CD14-positive monocyte (primary cell): ENCODE data around the gene SNX33. TPM values are rescaled to one million over a fixed set of nuclear protein-coding genes. Genes with fewer than 3 reads are reported as not detected.
"Not testable (repeated sequence)": the region's sequence is repeated elsewhere in the genome, so short reads cannot be mapped to it uniquely, and the experiment has no call there.

ENCODE experiments used
- DNase-seq, 3 donors: peaks; one replicate each; pipeline ENCODE4 v3.0.0-alpha.2; 2011 to 2022
- H2AFZ ChIP-seq: 2 replicates; pipeline ENCODE4 v1.6.0; 2012; ENCODE audit warnings: mild to moderate bottlenecking, low read depth, low read length, inconsistent platforms; ENCODE audit not compliant: insufficient read depth, poor library complexity, severe bottlenecking
- H3K27ac ChIP-seq, 2 donors: 1 replicate in 1 of 2; 2 replicates in 1 of 2; pipeline ENCODE4 v1.5.1; 2012 to 2013; ENCODE audit warnings: low read length in 2 of 2, control low read depth in 1 of 2, inconsistent platforms in 1 of 2, low read depth in 1 of 2, mild to moderate bottlenecking in 1 of 2
- H3K27me3 ChIP-seq, 2 donors: one replicate each; pipeline versions ENCODE4 v1.6.0 to v1.6.1; 2011 to 2013; ENCODE audit warnings: low read length in 2 of 2; ENCODE audit not compliant: control insufficient read depth in 2 of 2, insufficient read depth in 2 of 2
- H3K36me3 ChIP-seq, 2 donors: replicated peaks in 1 of 2; 1 replicate in 1 of 2; 2 replicates in 1 of 2; pipeline versions ENCODE4 v1.5.1 to v1.6.1; 2012 to 2013; ENCODE audit warnings: low read length in 2 of 2, control low read depth in 1 of 2, inconsistent platforms in 1 of 2, mild to moderate bottlenecking in 1 of 2; ENCODE audit not compliant: insufficient read depth in 2 of 2, control insufficient read depth in 1 of 2
- H3K4me1 ChIP-seq, 2 donors: 1 replicate in 1 of 2; 2 replicates in 1 of 2; pipeline versions ENCODE4 v1.5.1 to v1.6.1; 2012 to 2013; ENCODE audit warnings: low read length in 2 of 2, control low read depth in 1 of 2, inconsistent platforms in 1 of 2, mild to moderate bottlenecking in 1 of 2, moderate library complexity in 1 of 2; ENCODE audit not compliant: insufficient read depth in 2 of 2, control insufficient read depth in 1 of 2
- H3K4me2 ChIP-seq: replicated peaks from 2 replicates; pipeline ENCODE3; 2012; ENCODE audit warnings: low read length, moderate library complexity, mild to moderate bottlenecking; ENCODE audit not compliant: poor library complexity, severe bottlenecking; ENCODE audit errors: extremely low read depth
- H3K4me3 ChIP-seq, 3 experiments: fragments of 200-600 bp in 1 of 3; sonication (generic) in 1 of 3; replicated peaks in 1 of 3; 1 replicate in 2 of 3; 2 replicates in 1 of 3; pipeline ENCODE4 v1.5.1; 2011 to 2013; ENCODE audit warnings: low read length in 3 of 3, mild to moderate bottlenecking in 3 of 3, control low read depth in 2 of 3, low read depth in 2 of 3, inconsistent platforms in 1 of 3, moderate library complexity in 1 of 3
- H3K79me2 ChIP-seq: 2 replicates; pipeline ENCODE4 v1.6.0; 2012; ENCODE audit warnings: mild to moderate bottlenecking, control low read depth, inconsistent platforms, low read length, moderate library complexity; ENCODE audit not compliant: insufficient read depth
- H3K9ac ChIP-seq: 2 replicates; pipeline ENCODE4 v1.6.0; 2017; ENCODE audit warnings: low read length, mild to moderate bottlenecking; ENCODE audit not compliant: insufficient read depth, poor library complexity, severe bottlenecking
- H3K9me3 ChIP-seq, 2 donors: replicated peaks in 1 of 2; 1 replicate in 1 of 2; 2 replicates in 1 of 2; pipeline versions ENCODE4 v1.5.1 to v1.6.1; 2012 to 2013; ENCODE audit warnings: low read length in 2 of 2, control low read depth in 1 of 2; ENCODE audit not compliant: control insufficient read depth in 1 of 2, insufficient read depth in 1 of 2
- H4K20me1 ChIP-seq: 2 replicates; pipeline ENCODE4 v1.6.0; 2012; ENCODE audit warnings: mild to moderate bottlenecking, low read length, control low read depth, moderate library complexity; ENCODE audit not compliant: insufficient read depth
- H3K27ac Mint-ChIP-seq, 7 donors: one replicate each; pipeline ENCODE4 v1.8.0; 2020; ENCODE audit warnings: mild to moderate bottlenecking in 7 of 7, mixed read lengths in 7 of 7, moderate library complexity in 6 of 7, inconsistent platforms in 2 of 7
- H3K27me3 Mint-ChIP-seq, 3 donors: one replicate each; pipeline ENCODE4 v1.8.0; 2021 to 2022; ENCODE audit warnings: low read depth in 3 of 3, mild to moderate bottlenecking in 3 of 3, mixed read lengths in 3 of 3, moderate library complexity in 3 of 3, inconsistent platforms in 1 of 3
- H3K36me3 Mint-ChIP-seq, 2 donors: one replicate each; pipeline ENCODE4 v1.8.0; 2020; ENCODE audit warnings: mixed read lengths in 2 of 2, inconsistent platforms in 1 of 2, mild to moderate bottlenecking in 1 of 2
- H3K4me1 Mint-ChIP-seq: one replicate; pipeline ENCODE4 v1.8.0; 2020; ENCODE audit warnings: mild to moderate bottlenecking, mixed read lengths
- H3K4me3 Mint-ChIP-seq, 2 donors: one replicate each; pipeline ENCODE4 v1.8.0; 2020; ENCODE audit warnings: mild to moderate bottlenecking in 2 of 2, mixed read lengths in 2 of 2, moderate library complexity in 1 of 2
- H3K9me3 Mint-ChIP-seq, 7 donors: one replicate each; pipeline ENCODE4 v1.8.0; 2020 to 2022; ENCODE audit warnings: mixed read lengths in 7 of 7, mild to moderate bottlenecking in 6 of 7, moderate library complexity in 6 of 7, inconsistent platforms in 2 of 7
- WGBS: methylation state at CpG from one replicate; pipeline ENCODE4 v1.1.5; 2013; ENCODE audit warnings: missing lambda C conversion rate; ENCODE audit not compliant: insufficient coverage; 5-methylcytosine and 5-hydroxymethylcytosine counted together
- intact Hi-C, 2 donors: fragments of 100-400 bp; cut with micrococcal nuclease; formaldehyde crosslinking; loops; one replicate each; pipeline versions ENCODE4 v1.15.0 to v1.15.1; 2023
- polyA plus RNA-seq, 3 donors: library from polyadenylated mRNA; depleted of rRNA in 1 of 3; unstranded in 2 of 3; stranded (reverse) in 1 of 3; fragments of 300-500 nt in 2 of 3; fragments of >200 nt in 1 of 3; fragmentation: Illumina TruSeq in 2 of 3; gene quantifications; 1 replicate in 2 of 3; 2 replicates in 1 of 3; pipeline ENCODE4 v1.2.3, GENCODE V29; 2012 to 2021

The SNX33 gene
- polyA plus RNA-seq, 3 donors, result 2.4 to 4.8 (median 2.4) TPM

DNA sequence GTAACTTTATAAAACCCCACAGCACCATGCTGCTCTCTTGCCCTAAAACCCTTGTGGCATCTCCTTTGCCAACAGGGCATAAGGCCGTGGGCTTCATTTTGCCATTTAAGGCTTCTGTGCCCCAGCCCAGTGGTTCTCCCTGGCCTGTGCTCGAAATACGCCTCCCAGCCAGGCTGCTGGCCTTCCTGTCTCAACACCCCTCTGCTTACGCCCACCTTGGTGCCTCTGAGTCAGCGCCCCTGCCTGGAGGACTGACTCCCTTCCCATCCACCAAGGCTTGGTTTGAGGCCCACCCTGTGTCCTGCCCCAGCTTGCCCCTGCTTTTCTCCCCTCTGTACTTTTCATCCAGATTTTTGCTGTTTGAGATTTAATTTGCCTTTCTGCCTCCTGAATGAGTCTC is 63.2 kb downstream of the SNX33 start:
- H3K79me2 ChIP-seq, H3K9me3 Mint-ChIP-seq, H4K20me1 ChIP-seq, intact Hi-C loops, H3K4me1 ChIP-seq, H3K9ac ChIP-seq, H3K36me3 Mint-ChIP-seq, H3K27ac Mint-ChIP-seq, H2AFZ ChIP-seq, H3K4me3 ChIP-seq, H3K27ac ChIP-seq, H3K4me3 Mint-ChIP-seq, H3K36me3 ChIP-seq, H3K4me1 Mint-ChIP-seq, DNase-seq, H3K4me2 ChIP-seq, H3K9me3 ChIP-seq: not testable (repeated sequence)
- peaks cover 9 to 22% of the 10 kb centered on the region in 2 donors for H3K27me3 ChIP-seq
- H3K27me3 Mint-ChIP-seq, result peaks cover 12 to 37% (median 33%) of the 10 kb centered on the region in 3 donors
- WGBS, result no CpG with 5 or more reads among the region's 5 CpGs

DNA sequence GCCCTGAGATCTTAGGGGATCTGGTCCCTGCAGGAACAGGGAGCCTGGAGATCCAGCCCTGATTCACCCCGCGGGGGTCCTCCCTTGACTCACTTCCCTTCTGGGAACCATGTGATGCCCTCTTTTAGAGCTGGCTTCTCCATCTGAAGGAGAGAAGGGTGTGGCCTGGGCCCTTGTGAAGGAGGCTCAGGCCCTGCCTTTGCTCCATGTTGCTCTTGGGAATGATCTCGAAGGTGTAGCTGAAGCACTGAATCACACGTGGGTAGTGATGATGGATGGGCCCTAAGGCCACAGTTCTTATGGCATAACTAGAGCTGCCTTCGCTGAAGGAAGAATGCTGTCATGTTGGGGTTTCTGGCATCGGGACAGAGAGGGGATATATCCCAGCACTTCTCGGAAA is 63.8 kb downstream of the SNX33 start:
- H3K36me3 ChIP-seq, DNase-seq, H4K20me1 ChIP-seq, H3K9me3 Mint-ChIP-seq, intact Hi-C loops, H3K79me2 ChIP-seq, H3K9me3 ChIP-seq, H3K36me3 Mint-ChIP-seq, H3K27ac ChIP-seq, H3K4me2 ChIP-seq, H2AFZ ChIP-seq, H3K4me1 Mint-ChIP-seq, H3K4me3 ChIP-seq, H3K4me1 ChIP-seq, H3K27ac Mint-ChIP-seq, H3K9ac ChIP-seq: not testable (repeated sequence)
- H3K27me3 ChIP-seq, result peaks cover 9 to 22% of the 10 kb centered on the region in 2 donors
- Mint-ChIP-seq H3K27me3 (peaks cover 12 to 35% (median 33%) of the 10 kb centered on the region in 3 donors), H3K4me3 (peak overlapping the region in 1 of 2 donors; percentile 42)
- WGBS, result 82% methylated on average over 4 of the region's 7 CpGs

Other genes with a start within 250 kb of the SNX33 start
- gene SIN3A, start 196.2 kb upstream of the SNX33 start, polyA plus RNA-seq, result 10 to 100 TPM in 1 of 3 donors, 1 to 10 TPM in 2; 2.3 to 20.7 (median 7.9) TPM
- 10 to 100 TPM; 21.1 to 40.1 (median 28.0) TPM for gene PTPN9, start 68.6 kb upstream of the SNX33 start, polyA plus RNA-seq
- gene SNUPN, start 22.2 kb upstream of the SNX33 start, polyA plus RNA-seq, result 10 to 100 TPM; 11.7 to 31.8 (median 29.3) TPM
- 100 to 1,000 TPM in 1 of 3 donors, 10 to 100 TPM in 2; 36.7 to 119 (median 99.3) TPM for gene IMP3, start 7.7 kb upstream of the SNX33 start, polyA plus RNA-seq
- gene CSPG4, start 64.9 kb downstream of the SNX33 start, polyA plus RNA-seq, result not detected
- gene UBE2Q2, start 195.5 kb downstream of the SNX33 start, polyA plus RNA-seq, result 10 to 100 TPM; 13.6 to 22.1 (median 20.9) TPM